Breast epithelium (tissue), 4 donors: ENCODE results near the gene C16orf89. TPM values are rescaled to one million over a fixed set of nuclear protein-coding genes. Genes with fewer than 3 reads are reported as not detected.

Experiments used
- DNase-seq, 2 donors: peaks; one replicate each; pipeline ENCODE4 v3.0.0-alpha.2; 2019; ENCODE audit warnings: low spot score in 2 of 2
- H3K27ac ChIP-seq, 2 donors: fragments of 200-600 bp; sonication (generic) in 1 of 2; one replicate each; pipeline ENCODE4 v1.5.1; 2016 to 2019; ENCODE audit warnings: mild to moderate bottlenecking in 1 of 2
- H3K27me3 ChIP-seq, 2 donors: fragments of 200-600 bp; sonication (generic) in 1 of 2; one replicate each; pipeline versions ENCODE4 v1.5.1 to v1.6.0; 2017 to 2019; ENCODE audit warnings: control low read depth in 1 of 2, mild to moderate bottlenecking in 1 of 2
- H3K36me3 ChIP-seq: fragments of 200-600 bp; one replicate; pipeline ENCODE4 v1.5.1; 2019
- H3K4me1 ChIP-seq, 2 donors: fragments of 200-600 bp; sonication (generic); one replicate each; pipeline ENCODE4 v1.5.1; 2016 to 2019; ENCODE audit warnings: control low read depth in 1 of 2
- H3K4me3 ChIP-seq, 3 donors: fragments of 200-600 bp; sonication (generic); 1 replicate in 2 of 3; 2 replicates in 1 of 3; pipeline ENCODE4 v1.5.1; 2016 to 2019; ENCODE audit warnings: mild to moderate bottlenecking in 3 of 3, moderate library complexity in 2 of 3
- H3K9me3 ChIP-seq, 2 donors: fragments of 200-600 bp; sonication (generic) in 1 of 2; one replicate each; pipeline ENCODE4 v1.5.1; 2016 to 2019; ENCODE audit warnings: control low read depth in 1 of 2
- CTCF ChIP-seq, 3 donors: fragments of 450-650 bp; IDR thresholded peaks; one replicate each; pipeline ENCODE4 v1.5.1; 2016 to 2017; ENCODE audit warnings: antibody characterized with exemption in 3 of 3, mild to moderate bottlenecking in 3 of 3, moderate library complexity in 3 of 3
- POLR2A ChIP-seq: fragments of 450-650 bp; IDR thresholded peaks from one replicate; pipeline ENCODE4 v1.6.1; 2016; ENCODE audit warnings: antibody characterized with exemption, mild to moderate bottlenecking, moderate library complexity
- POLR2AphosphoS5 ChIP-seq, 3 donors: sonication (generic); formaldehyde crosslinking; IDR thresholded peaks; one replicate each; pipeline ENCODE4 v1.6.1; 2017; ENCODE audit warnings: antibody characterized with exemption in 3 of 3
- intact Hi-C: fragments of 100-400 bp; cut with DNase I; formaldehyde crosslinking; loops from one replicate; pipeline ENCODE4 v1.15.1; 2023; ENCODE audit warnings: low total_unique reads
- total RNA-seq, 3 donors: library from RNA; depleted of rRNA; stranded (reverse); fragments of >200 nt; gene quantifications; one replicate each; pipeline ENCODE4 v1.1.0, GENCODE V29; 2016

Gene C16orf89
- total RNA-seq, 3 donors from 2014 or later: 5.1 to 10.2 (median 6.4) TPM

DNA sequence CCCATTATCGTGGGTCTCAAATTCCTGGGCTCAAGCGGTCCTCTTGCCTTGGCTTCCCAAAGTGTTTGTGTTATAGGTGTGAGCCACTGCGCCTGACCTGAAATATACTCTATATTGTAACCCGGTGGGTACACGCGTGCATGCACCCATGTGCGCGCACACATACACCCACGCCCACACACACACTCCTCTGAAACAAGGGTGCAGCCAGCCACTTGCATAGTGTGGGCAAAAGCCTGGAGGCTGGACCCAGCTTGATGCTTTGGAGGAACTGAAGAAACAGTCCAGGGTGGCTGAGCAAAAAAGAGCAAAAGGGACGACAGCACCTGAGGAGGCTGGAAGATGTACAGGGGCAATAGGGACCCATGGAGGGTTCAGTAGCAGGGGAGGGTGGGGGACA is 61.9 kb downstream of the C16orf89 start:
- H3K9me3 ChIP-seq: no peaks in the 10 kb centered on the region
- H3K27me3 ChIP-seq: no peaks in the 10 kb centered on the region
- no peak overlapping the region for H3K27ac ChIP-seq
- intact Hi-C loops: loop anchor here (1.0 kb wide), 1 partner anchor 20 kb away; no protein-coding TSS in a partner anchor
- H3K4me1 ChIP-seq: no peaks in the 10 kb centered on the region
- no peak overlapping the region for H3K4me3 ChIP-seq
- no peaks in the 10 kb centered on the region for H3K36me3 ChIP-seq
- TF ChIP-seq CTCF (IDR thresholded peaks at IDR 0.05) (no peak), POLR2A (no peak), POLR2AphosphoS5 (IDR thresholded peaks at IDR 0.05) (no peak)
- no peak for DNase-seq

GRCh38 chr16:5003211-5003610 is 62.5 kb downstream of the C16orf89 start:
- Histone ChIP-seq H3K36me3 (no peaks in the 10 kb centered on the region), H3K4me1 (no peaks in the 10 kb centered on the region), H3K9me3 (no peaks in the 10 kb centered on the region), H3K4me3 (no peak overlapping the region), H3K27ac (no peak overlapping the region), H3K27me3 (no peaks in the 10 kb centered on the region)
- DNase-seq: no peak
- intact Hi-C loops: loop anchor here (1.0 kb wide), 1 partner anchor 19 kb away; no protein-coding TSS in a partner anchor
- no peak for TF ChIP-seq POLR2A
- no peak for TF ChIP-seq POLR2AphosphoS5 (IDR thresholded peaks at IDR 0.05)
- TF ChIP-seq CTCF (IDR thresholded peaks at IDR 0.05): no peak

- intact Hi-C loops: loop anchor here (1.0 kb wide), 1 partner anchor 18 kb away; no protein-coding TSS in a partner anchor
- Histone ChIP-seq H3K4me3 (no peak overlapping the region), H3K4me1 (no peaks in the 10 kb centered on the region), H3K27ac (no peak overlapping the region), H3K27me3 (no peaks in the 10 kb centered on the region), H3K9me3 (no peaks in the 10 kb centered on the region), H3K36me3 (no peaks in the 10 kb centered on the region)
- no peak for DNase-seq
- TF ChIP-seq POLR2A: no peak
Observed at GRCh38 chr16:5002699-5003143, 63.0 kb downstream of the C16orf89 start.

GRCh38 chr16:5001986-5002385 is 63.8 kb downstream of the C16orf89 start:
- no peak overlapping the region for H3K27ac ChIP-seq
- H3K4me1 ChIP-seq: no peaks in the 10 kb centered on the region
- no peak for TF ChIP-seq POLR2A
- no peak for TF ChIP-seq POLR2AphosphoS5 (IDR thresholded peaks at IDR 0.05)
- TF ChIP-seq CTCF (IDR thresholded peaks at IDR 0.05): no peak
- no peaks in the 10 kb centered on the region for H3K36me3 ChIP-seq
- H3K9me3 ChIP-seq: no peaks in the 10 kb centered on the region
- intact Hi-C loops: no loop called here
- no peaks in the 10 kb centered on the region for H3K27me3 ChIP-seq
- DNase-seq: no peak
- H3K4me3 ChIP-seq: no peak overlapping the region

DNA sequence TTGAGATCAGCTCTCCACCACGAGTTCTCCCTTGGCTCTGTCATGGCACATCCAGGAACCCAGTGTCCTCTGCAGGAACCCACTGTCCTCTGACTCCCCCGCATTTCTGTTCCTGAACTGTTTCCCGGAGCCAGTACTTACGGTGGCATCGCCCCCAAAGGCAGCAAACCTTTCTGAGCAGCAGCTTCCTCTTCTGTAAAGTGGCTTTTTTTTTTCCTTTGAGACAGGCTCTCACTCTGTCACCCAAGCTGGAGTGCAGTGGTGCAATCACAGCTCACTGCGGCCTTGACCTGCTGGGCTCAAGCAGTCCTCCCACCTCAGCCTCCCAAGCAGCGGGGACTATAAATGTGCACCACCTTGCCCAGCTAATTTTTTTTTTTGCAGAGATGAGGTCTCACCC is 64.2 kb downstream of the C16orf89 start:
- intact Hi-C loops: no loop called here
- Histone ChIP-seq H3K9me3 (no peaks in the 10 kb centered on the region), H3K4me3 (no peak overlapping the region), H3K36me3 (no peaks in the 10 kb centered on the region), H3K4me1 (no peaks in the 10 kb centered on the region), H3K27me3 (no peaks in the 10 kb centered on the region), H3K27ac (no peak overlapping the region)
- TF ChIP-seq POLR2A: no peak
- TF ChIP-seq CTCF (IDR thresholded peaks at IDR 0.05): no peak
- no peak for DNase-seq

DNA sequence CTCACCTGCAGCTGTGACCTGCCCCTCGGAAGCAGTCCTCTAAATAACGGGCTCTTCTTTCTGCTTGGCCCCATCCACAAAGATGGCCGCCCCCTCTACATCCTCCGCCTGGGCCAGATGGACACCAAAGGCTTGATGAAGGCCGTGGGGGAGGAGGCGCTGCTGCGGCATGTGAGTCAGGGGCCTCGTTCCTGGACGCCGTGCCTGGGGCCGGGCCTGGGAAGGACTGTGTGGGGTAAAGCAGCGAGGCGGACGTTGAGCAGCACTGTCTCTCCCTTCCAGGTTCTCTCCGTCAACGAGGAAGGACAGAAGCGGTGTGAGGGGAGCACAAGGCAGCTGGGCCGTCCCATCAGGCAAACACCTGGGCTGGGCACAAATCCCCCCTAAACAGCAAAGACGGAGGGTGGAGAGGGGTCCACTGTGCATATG is 65.2 kb downstream of the C16orf89 start:
- no peak for DNase-seq
- Histone ChIP-seq H3K27me3 (no peaks in the 10 kb centered on the region), H3K4me3 (no peak overlapping the region), H3K9me3 (no peaks in the 10 kb centered on the region), H3K27ac (no peak overlapping the region), H3K4me1 (no peaks in the 10 kb centered on the region), H3K36me3 (no peaks in the 10 kb centered on the region)
- TF ChIP-seq POLR2A (no peak), POLR2AphosphoS5 (IDR thresholded peaks at IDR 0.05) (no peak), CTCF (IDR thresholded peaks at IDR 0.05) (no peak)
- intact Hi-C loops: no loop called here
